ENCODE data around the gene SPCS1.
A peak's percentile ranks its signal among the peaks of the same experiment; 100 is the strongest.

The SPCS1 gene

DNA sequence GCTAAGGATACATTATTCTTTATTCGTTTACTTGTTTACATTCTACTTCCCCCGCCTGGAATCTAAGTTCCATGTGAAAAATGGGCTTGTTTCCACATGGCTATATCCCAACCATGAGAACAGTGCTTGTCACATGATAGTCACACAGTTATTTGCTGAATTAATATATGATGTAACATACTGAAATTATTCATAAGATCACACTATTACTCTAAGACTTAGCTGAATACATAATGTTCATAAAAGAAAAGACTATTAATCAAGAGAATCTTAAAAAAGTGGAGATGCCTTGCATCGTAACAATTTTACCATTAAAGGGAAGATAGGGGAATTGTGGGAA is 26.7 kb upstream of the SPCS1 start:
- Histone ChIP-seq H3K79me2 (ENCODE audit: low read length) (peaks cover 48% of the 10 kb centered on the region), H4K20me1 (ENCODE audit: insufficient read depth, low read length) (no peaks in the 10 kb centered on the region), H3K4me2 (ENCODE audit: low read length) (no peak overlapping the region), H3K27ac (ENCODE audit: low read length) (no peak overlapping the region), H3K36me3 (replicated peaks; ENCODE audit: low read depth, low read length) (peaks cover 38% of the 10 kb centered on the region), H3K4me3 (ENCODE audit: low read length) (no peak overlapping the region), H3K27me3 (ENCODE audit: low read depth, low read length) (no peaks in the 10 kb centered on the region), H3K9me3 (ENCODE audit: insufficient read depth, low read length) (no peaks in the 10 kb centered on the region), H3K4me1 (ENCODE audit: low read length) (peaks cover 27% of the 10 kb centered on the region), H2AFZ (ENCODE audit: low read depth, low read length) (no peak overlapping the region), H3K9ac (ENCODE audit: low read length) (no peak overlapping the region)
- TF ChIP-seq EZH2phosphoT487 (IDR thresholded peaks at IDR 0.05; ENCODE audit: low read depth), result no peak
- TF ChIP-seq, protein P1, sequence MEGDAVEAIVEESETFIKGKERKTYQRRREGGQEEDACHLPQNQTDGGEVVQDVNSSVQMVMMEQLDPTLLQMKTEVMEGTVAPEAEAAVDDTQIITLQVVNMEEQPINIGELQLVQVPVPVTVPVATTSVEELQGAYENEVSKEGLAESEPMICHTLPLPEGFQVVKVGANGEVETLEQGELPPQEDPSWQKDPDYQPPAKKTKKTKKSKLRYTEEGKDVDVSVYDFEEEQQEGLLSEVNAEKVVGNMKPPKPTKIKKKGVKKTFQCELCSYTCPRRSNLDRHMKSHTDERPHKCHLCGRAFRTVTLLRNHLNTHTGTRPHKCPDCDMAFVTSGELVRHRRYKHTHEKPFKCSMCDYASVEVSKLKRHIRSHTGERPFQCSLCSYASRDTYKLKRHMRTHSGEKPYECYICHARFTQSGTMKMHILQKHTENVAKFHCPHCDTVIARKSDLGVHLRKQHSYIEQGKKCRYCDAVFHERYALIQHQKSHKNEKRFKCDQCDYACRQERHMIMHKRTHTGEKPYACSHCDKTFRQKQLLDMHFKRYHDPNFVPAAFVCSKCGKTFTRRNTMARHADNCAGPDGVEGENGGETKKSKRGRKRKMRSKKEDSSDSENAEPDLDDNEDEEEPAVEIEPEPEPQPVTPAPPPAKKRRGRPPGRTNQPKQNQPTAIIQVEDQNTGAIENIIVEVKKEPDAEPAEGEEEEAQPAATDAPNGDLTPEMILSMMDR (IDR thresholded peaks at IDR 0.05; ENCODE audit: low read depth, low read length), result no peak

DNA sequence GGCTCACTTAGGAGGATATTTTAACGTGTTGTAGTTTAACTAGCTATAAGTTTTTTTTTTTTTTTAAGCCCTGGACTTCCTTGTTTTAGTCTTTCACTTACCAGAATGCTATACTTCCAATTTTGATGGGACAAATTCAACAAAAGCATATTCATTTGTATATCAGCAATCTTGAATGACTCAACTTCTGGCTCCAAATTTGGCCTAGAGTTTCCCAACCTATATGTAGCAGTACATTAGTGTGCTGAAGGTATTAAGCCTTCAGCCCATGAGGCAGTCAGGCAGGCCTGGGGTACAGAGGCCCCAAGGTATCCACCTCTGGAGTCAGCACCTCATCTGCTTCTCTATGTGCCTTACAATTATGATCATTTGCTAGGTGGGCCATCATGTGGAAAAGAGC is 26.1 kb upstream of the SPCS1 start:
- Histone ChIP-seq H3K4me1 (ENCODE audit: low read length) (peaks cover 33% of the 10 kb centered on the region), H3K4me2 (ENCODE audit: low read length) (no peak overlapping the region), H3K27me3 (ENCODE audit: low read depth, low read length) (no peaks in the 10 kb centered on the region), H3K27ac (ENCODE audit: low read length) (no peak overlapping the region), H2AFZ (ENCODE audit: low read depth, low read length) (no peak overlapping the region), H3K9me3 (ENCODE audit: insufficient read depth, low read length) (no peaks in the 10 kb centered on the region), H4K20me1 (ENCODE audit: insufficient read depth, low read length) (no peaks in the 10 kb centered on the region), H3K79me2 (ENCODE audit: low read length) (peaks cover 54% of the 10 kb centered on the region), H3K36me3 (replicated peaks; ENCODE audit: low read depth, low read length) (peaks cover 38% of the 10 kb centered on the region), H3K9ac (ENCODE audit: low read length) (no peak overlapping the region), H3K4me3 (ENCODE audit: low read length) (no peak overlapping the region)
- no peak for TF ChIP-seq EZH2phosphoT487 (IDR thresholded peaks at IDR 0.05; ENCODE audit: low read depth)
- TF ChIP-seq, protein P1 (IDR thresholded peaks at IDR 0.05; ENCODE audit: low read depth, low read length), result no peak

DNA sequence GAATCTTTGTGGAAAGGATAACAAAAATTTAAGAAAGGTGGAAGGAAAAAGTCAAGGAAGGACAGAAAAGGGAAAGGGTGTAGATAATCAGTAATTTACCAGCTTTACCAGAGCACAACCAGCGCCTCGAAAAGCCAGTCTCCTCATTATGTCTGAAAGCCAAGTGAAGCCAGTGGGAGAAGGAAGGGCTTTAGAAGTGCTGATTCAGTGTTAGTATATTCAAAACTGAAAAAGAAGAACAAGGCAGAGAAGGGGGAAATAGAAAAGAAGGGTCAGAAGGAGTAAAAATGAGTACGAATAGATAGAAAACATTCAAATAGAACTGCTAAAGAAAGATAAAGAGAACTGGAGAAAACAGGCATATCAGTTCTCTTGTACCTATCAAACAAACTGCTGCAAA is 24.3 kb upstream of the SPCS1 start:
- Histone ChIP-seq H3K79me2 (ENCODE audit: low read length) (peaks cover 71% of the 10 kb centered on the region), H3K4me2 (ENCODE audit: low read length) (peak overlapping the region; percentile 67), H3K27ac (ENCODE audit: low read length) (peak overlapping the region; percentile 77), H2AFZ (ENCODE audit: low read depth, low read length) (no peak overlapping the region), H3K9ac (ENCODE audit: low read length) (peak overlapping the region; percentile 35), H3K4me3 (ENCODE audit: low read length) (peak overlapping the region; percentile 15), H3K9me3 (ENCODE audit: insufficient read depth, low read length) (no peaks in the 10 kb centered on the region), H3K4me1 (ENCODE audit: low read length) (peaks cover 33% of the 10 kb centered on the region), H4K20me1 (ENCODE audit: insufficient read depth, low read length) (no peaks in the 10 kb centered on the region), H3K36me3 (replicated peaks; ENCODE audit: low read depth, low read length) (peaks cover 36% of the 10 kb centered on the region), H3K27me3 (ENCODE audit: low read depth, low read length) (no peaks in the 10 kb centered on the region)
- TF ChIP-seq, protein P1 (IDR thresholded peaks at IDR 0.05; ENCODE audit: low read depth, low read length), result no peak

DNA sequence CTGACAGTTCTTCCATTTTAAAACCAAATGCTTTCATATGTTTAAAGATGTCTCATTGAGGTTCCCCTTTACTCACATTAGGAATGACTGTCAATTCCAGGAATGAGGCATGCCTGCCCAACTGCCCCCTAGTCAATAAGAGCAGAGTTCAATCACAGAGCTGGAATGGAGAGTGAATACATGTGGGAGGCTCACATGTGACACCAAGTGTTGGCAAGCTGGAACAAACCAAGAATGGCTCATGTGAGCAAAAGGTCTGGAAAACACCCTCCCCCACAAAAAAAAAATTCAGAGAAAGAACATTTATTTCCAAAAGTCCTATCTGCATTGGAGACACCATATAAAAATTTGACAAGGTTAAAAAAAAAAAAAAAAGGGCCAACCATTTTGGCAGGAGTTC is 23.9 kb upstream of the SPCS1 start:
- 0 out of 2 replicates have a peak, but pooled peaks cover 1% of the 10 kb centered on the region for H4K20me1 ChIP-seq (ENCODE audit: insufficient read depth, low read length)
- H3K36me3 ChIP-seq (replicated peaks; ENCODE audit: low read depth, low read length), result peaks cover 40% of the 10 kb centered on the region
- H3K27me3 ChIP-seq (ENCODE audit: low read depth, low read length), result no peaks in the 10 kb centered on the region
- peak overlapping the region; percentile 67 for H3K4me2 ChIP-seq (ENCODE audit: low read length)
- no peaks in the 10 kb centered on the region for H3K9me3 ChIP-seq (ENCODE audit: insufficient read depth, low read length)
- peaks cover 76% of the 10 kb centered on the region for H3K79me2 ChIP-seq (ENCODE audit: low read length)
- peaks cover 38% of the 10 kb centered on the region for H3K4me1 ChIP-seq (ENCODE audit: low read length)
- H2AFZ ChIP-seq (ENCODE audit: low read depth, low read length), result no peak overlapping the region
- H3K4me3 ChIP-seq (ENCODE audit: low read length), result peak overlapping the region; percentile 15
- TF ChIP-seq EZH2phosphoT487 (IDR thresholded peaks at IDR 0.05; ENCODE audit: low read depth), result no peak
- TF ChIP-seq, protein P1 (IDR thresholded peaks at IDR 0.05; ENCODE audit: low read depth, low read length), result peak; percentile 49
- peak overlapping the region; percentile 77 for H3K27ac ChIP-seq (ENCODE audit: low read length)
- peak overlapping the region; percentile 35 for H3K9ac ChIP-seq (ENCODE audit: low read length)

Measured in OCI-LY3 (cell line).